ENCODE data around the gene LMOD1.
"Not testable (repeated sequence)": the region's sequence is repeated elsewhere in the genome, so short reads cannot be mapped to it uniquely, and the experiment has no call there.

The LMOD1 gene

DNA sequence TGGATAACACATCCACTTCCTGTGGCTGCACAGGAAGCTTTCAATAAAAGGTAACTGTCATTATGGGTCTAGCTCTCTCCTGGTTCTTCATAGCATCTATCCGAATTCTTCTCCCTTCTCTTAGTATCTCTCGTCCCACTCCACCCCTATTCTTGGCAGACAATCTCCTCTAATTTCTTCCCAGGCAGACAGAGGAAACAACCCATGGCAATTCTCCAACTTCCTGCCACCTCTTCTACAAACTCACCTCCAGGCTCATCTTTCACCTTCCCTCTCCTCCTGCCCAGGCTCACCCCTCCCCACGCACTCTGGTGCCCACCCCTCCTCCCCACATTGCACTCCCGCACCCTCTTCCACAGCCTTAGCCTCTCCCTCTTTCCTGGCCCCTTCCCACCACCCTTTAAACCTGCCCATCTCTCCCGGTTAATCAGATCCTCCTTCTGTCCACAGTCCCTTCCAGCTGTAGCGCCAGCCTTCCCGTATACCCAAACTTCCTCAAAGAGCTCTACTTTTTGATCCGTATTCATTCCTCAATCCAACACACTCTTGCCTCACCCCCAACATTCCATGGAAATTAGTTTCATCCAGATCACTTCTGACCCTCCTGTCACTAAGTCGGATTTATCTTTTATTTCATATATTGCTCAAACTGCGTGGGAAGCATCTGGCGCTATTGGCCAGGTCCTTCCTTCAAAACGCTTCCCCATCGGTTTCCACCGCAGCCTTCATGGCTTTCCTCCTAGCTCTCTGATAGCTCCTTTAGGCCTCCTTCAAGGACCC, 31.7 kb downstream of the LMOD1 start:
- DNase-seq (ENCODE audit: low read depth): no peak

DNA sequence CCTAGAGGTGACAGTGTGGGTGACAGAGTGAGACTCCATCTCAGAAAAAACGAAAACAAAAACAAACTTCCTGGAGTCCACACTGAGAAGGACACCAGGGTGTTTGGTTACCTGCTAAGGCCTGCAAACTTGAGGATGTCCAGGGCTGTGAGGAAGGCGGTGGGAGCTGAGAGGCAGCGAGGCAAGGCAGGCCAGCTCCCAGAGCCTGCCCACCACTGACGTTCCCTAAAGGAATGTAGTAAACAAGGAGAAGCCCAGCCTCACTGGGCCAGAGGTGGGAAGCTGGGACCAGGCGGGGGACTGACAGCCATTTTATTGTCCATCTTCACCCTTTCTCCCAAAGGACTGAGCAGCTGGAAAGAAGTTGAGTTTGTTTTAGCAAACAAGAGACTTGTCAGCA, 33.5 kb downstream of the LMOD1 start:
- DNase-seq (ENCODE audit: low read depth): no peak

DNA sequence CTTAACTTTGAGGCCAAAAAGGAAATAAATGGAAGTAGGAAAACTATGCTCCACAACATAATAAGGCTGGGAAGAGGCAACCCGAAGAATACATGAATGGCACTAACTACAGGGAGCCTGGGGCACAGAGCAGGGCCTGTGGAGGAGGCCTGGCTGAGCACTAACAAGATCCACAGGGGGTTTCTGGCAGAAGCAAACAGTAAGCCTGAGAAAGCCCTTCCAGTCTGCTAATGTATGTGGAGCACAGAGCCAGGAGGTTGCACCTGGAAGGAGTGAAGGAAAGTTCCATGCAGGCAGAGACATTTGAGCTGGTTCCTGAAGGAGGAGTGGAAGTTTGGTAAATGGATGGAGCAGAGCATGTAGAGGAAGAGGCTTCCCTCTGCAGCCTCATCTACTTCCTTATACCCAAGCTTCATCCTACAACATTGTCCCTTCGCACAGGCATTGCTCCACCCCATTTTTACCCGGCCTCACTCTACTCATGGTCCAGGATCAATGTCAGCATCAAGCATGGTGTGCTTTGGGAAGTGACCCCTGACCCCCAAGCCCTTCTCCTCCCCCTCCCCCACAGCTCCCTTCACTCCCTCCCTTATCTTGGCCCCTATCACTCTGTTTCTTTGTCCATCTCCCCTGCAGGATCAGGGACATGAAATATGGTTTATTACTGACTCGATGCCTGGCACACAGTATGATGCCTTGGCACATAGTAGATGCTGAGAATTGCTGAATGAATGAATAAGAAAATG, 34.3 kb downstream of the LMOD1 start:
- no peak for DNase-seq (ENCODE audit: low read depth)

DNA sequence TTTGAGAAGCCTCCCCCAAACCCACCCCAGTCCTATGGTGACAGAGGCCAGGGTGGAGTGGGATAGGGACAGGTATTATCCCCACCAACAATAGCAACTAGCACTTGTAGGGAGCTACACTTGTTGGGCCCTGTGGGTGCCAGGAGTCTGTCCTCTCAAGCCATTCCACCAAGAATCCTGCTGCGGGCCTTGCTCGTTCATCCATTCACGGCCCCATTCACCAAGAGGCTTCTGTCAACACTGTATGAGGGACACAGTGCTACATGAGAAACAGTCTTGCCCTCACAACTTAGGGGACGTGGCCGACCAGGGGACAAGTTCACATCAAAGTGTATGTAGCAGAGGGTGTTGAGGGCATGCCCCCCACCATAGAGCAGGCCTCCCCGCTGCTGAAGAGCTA, 38.7 kb downstream of the LMOD1 start:
- DNase-seq (ENCODE audit: low read depth): no peak

DNA sequence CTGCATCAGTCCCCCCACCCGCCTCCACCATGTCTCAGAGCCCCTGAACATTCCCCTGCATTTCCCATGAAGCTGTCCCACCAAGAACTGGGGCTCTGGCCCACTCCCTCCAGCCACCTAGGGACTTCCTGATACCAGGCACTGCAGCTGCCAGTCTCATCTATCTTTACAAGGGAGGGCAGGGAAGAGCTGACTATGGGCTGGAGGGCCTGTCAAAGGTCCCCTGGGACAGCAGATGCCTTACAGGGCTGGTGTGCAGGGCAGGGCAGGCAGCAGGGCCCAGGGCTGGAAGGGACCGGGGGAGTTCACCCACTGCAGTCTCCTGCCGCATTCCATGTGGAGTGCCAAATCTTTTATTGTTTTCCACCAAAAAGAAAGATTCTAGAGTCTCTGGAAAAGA, 40.0 kb downstream of the LMOD1 start:
- no peak for DNase-seq (ENCODE audit: low read depth)

DNA sequence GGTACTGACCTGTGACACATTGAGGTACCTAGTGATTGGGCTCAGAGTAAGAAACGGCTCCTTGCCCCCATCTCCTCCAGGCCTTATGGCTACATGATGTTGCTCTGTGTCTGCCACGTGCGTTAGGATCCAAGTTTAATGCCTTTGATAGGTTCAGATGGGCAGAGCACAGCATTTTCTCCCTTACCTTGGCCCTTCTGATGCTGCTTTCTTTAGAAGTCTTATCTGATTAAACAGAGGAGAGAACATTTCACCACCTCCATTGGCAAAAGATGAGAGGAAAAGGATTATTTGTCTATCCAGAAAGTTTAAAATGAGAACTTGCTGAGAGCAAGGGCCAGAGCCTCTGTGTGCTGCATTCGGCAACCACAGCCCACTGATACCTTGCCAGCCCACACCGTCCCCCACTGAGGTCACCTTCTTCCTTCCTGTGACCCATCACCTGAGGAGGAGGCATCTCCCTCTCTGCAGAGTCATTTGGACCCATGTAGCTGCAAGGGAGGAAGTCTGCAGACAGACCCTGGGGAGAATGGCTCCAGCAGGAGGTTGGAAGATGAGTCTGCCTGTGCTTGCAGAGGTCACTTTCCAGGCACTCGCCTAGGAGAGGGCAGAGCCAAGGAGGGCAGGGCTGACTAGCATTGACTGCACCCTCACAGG, 41.0 kb downstream of the LMOD1 start:
- DNase-seq (ENCODE audit: low read depth): no peak

DNA sequence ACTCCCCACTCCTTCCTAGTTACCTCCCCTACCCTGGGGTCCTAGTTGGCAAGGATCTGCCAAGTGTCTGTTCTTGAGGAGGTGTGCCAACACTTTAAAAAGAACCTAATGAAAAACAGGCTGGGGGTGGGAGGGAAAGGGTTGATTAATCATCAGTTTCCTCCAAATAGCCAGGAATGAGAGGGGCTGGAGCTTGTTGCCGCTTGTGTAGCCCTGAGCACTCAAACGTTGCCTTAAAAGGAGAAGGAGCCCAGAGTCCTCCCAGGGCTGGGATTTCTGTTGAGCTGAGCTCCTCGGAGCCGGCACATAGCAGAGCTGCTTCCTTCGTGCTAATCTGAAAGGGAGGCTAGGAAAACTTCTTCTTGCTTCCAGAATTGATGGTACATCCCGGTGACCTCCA, 41.8 kb downstream of the LMOD1 start:
- no peak for DNase-seq (ENCODE audit: low read depth)

DNA sequence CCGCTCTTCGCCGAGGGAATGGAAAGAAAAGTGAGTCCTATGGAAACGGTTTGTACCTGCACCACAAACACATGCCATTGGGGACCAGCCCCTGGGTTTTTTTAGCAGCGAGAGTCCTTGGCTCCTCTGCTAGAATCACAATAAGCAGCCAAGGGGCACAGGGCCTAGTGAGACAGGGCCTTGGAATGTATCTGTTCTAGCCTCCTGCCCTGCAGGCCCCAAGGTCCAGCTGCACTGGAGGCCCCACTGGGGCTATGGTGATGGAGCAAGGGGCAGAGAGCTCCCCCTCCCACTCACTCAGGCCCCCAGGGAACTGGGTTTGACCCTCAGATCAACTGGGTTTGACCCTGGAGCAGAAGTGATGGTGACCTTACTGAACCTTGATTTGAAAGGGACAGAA, 43.2 kb downstream of the LMOD1 start:
- DNase-seq (ENCODE audit: low read depth): no peak

DNA sequence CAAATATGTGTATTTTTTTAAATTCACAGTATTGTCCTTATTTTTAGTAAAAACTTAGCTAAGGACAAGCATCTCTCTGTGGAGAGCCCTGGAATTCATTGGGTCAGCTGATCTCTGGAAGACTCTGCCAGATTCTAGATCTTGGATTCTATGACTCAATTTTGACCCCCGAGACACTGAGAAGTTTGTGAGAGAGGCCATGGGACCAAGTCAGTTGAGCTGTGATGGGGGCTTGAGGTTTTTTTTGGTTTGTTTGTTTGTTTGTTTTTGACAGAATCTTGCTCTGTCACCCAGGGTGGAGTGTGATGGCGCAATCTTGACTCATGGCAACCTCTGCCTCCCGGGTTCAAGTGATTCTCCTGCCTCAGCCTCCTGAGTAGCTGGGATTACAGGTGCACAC, 44.1 kb downstream of the LMOD1 start:
- DNase-seq (ENCODE audit: low read depth): no peak

DNA sequence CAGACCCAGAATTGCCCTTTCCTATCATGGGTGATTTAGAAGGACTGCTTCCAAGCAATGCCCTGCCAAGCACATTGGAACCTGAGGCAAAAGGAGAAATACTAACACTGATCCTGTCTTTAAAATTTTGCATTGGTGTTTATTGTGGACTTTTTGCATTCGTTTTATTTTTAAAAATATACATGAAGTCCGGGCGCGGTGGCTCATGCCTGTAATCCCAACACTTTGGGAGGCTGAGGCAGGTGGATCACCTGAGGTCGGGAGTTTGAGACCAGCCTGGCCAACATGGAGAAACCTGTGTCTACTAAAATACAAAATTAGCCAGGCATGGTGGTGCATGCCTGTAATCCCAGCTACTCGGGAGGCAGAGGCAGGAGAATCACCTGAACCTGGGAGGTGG, 45.3 kb downstream of the LMOD1 start:
- not testable (repeated sequence) for DNase-seq (ENCODE audit: low read depth)

DNA sequence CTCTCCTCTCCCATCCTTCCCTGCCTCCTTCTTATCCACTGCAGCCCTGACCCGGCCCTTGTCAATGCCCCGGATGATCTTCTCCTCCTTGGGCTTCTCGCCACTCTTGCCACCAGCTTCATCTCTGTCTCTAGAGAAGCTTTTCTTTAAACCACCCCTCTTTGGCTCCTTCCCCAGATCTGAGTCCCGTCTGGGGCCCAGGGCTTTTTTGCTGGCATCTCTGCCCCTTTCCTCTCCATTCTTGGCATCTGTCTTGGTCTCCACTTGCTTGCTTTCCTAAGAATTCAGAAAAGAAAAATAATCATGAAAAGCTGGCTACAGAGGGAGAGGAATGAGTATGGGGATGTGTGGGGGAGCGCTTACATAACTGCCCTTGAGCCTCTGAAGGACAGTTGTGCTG, 45.9 kb downstream of the LMOD1 start:
- DNase-seq (ENCODE audit: low read depth): no peak

DNA sequence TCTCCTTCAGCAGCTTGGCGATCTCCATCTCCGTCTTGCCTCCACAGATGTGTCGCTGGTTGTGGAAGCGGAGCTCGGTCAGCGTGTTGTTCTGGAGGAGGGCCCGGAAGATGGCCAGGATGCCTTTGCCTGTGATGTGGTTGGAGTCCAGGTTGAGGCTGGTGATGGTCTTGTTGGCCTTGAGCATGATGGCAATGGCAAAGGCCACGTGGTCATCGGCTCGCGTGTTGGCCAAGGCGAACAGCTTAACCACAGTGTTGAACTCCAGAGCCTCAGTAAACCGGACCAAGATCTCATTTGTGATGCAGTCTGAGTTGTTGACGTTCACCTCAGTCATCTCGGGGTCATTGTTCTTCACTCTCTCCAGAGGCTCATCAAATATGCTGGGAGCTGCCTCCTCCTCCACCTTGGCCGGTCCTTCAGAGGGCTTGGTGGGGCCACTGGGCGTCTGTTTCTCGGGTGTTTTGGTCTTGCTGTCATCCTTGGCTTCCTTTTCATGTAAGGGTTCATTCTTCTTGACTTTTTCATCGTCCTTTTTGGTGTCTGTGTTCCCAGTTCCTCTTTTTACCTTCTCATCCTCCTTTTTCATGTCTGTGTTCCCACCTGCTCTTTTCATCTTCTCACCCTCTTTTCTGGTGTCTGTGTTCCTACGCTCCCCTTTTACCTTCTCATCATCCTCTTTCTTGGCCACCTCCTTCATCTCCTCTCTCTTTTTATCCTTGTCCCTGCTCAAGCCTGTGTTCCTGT, 46.5 kb downstream of the LMOD1 start:
- no peak for DNase-seq (ENCODE audit: low read depth)

DNA sequence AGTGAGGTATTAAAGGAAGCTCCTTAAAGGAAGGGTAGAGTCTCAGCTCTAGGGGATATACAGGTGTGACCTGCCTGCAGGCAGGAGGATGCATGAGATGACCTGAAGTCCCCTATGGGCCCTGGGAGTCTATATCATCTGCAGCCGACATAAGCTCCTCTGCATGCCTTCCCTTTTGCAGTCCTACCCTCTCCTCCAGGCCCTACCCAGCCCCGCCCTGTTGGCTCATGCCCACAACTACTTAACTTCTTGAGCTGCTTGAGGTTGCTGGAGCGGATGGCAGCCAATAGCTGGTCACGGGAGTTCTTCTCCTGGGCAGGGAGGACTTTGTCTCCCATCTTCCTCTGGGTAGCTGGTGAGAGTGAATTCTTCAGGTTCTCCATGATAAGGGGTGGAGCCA, 47.4 kb downstream of the LMOD1 start:
- no peak for DNase-seq (ENCODE audit: low read depth)

DNA sequence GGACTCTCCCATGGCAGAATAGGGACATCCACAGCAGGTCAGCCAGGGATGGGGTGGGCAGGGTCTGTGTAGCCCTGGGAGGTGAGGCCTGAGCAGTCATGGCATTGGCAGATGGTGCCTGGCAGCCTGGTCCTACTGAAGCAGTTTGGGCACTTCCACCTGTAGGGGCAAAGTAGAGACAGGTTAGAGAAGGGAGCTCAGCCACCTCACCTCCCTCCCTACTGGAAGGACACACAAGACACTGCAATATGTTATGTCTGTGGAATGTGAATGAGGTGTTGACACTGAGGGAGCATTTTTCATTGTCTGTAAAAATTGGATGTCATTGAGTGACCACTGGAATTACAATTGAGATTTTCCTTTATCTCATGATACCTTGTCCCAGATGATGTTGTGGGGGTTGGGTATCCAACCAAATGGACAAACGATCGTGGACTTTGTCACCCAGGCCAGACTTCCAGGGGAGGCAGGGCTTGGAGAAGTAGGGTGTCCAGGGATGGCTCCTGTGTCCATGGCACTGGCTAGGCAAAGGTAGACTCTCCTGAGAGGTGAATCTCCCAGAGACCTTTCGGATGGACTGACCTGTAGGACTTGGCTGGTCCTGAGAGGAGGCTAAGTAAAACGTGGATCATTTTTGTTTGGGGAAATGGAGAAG, 48.0 kb downstream of the LMOD1 start:
- DNase-seq (ENCODE audit: low read depth): no peak

DNA sequence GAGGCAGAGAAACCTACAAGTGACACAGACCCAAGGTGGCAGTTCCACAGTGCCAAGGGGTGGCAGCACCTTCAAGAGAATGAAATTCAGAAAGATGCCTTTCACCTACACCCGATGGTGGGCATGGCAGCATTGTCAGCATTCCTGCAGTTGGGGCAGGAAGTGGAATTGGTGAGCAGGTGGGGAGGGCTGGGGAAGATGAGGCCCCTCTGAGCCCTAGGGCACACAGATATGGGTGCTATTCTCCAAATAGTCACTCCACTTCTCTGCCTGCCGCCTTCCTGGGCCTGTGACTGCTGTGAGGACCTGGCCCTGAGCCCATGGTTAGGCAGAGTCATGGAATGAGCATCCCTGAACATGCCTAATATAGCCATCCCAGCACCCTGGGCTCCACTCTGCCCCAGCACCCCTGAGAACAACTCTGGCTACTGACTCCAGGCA, 49.4 kb downstream of the LMOD1 start:
- DNase-seq (ENCODE audit: low read depth): no peak

DNA sequence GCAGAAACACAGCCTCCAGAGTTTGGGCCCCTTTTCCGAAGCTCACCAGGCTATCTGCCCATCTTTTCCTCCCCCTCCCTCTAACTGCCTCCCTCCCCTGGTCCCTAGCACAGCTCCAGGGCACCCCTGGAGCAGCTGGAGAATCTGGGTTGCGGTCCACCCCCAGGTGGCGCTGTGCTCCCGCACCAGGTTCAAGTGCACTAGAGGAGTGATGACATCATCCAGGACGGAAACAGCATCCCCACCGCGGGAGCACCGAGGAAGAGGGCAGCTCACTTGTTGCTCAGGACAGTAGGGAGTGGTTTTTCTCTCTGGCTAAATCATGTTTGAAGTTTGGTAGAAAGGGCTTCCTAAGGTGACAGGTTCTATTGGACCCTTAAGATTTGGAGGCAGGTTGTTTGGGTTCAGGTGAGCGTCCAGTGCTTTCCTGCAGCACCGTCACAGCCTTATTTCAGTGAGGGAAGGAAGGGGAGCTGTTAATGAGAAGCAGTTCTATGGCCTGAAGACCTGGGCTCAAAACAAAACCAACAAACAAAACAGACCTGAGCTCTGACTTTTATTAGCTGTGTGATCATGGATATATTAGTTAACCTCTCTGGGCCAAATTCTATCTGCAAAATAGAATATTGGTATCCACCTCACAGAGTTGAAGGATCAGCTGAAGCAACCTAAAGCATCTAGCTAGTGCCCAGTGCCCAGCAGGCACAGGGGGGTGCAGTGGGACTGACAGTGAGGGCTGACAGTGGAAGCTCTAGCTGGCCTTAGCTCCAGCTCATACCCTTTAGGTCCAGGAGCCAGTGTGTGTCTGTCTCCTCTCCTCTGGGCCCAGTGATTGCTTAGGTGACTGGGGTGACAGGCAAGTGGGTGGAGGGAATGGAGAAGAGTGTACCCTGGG, 50.2 kb downstream of the LMOD1 start:
- DNase-seq (ENCODE audit: low read depth): peak; percentile 69

DNA sequence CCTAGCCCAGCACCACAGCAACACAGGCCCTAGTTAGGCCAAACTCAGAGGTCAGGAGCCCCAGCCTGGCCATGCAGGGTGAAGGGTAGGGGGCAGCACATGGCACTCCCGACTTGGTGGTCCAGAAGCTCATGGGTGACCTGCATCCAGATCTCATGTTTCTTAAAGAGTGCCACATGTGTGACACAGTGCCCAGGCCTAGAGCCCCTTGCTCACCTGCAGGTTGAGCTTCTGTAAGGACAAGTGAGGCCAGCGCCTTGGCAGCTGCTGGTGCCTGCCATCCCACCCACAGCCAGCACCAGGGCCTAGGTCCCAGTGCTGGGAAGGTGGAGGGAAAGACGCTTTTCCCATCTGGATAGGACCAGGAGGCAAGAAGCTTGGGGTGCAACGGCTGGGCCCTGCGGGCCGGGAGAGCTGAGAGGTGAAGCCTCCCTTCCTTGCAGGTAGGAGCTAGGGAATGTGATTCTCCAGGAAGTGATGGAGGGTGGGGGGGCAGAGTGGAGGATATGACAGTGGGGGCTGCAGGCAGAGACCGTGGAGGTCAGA, 51.2 kb downstream of the LMOD1 start:
- DNase-seq (ENCODE audit: low read depth): no peak

DNA sequence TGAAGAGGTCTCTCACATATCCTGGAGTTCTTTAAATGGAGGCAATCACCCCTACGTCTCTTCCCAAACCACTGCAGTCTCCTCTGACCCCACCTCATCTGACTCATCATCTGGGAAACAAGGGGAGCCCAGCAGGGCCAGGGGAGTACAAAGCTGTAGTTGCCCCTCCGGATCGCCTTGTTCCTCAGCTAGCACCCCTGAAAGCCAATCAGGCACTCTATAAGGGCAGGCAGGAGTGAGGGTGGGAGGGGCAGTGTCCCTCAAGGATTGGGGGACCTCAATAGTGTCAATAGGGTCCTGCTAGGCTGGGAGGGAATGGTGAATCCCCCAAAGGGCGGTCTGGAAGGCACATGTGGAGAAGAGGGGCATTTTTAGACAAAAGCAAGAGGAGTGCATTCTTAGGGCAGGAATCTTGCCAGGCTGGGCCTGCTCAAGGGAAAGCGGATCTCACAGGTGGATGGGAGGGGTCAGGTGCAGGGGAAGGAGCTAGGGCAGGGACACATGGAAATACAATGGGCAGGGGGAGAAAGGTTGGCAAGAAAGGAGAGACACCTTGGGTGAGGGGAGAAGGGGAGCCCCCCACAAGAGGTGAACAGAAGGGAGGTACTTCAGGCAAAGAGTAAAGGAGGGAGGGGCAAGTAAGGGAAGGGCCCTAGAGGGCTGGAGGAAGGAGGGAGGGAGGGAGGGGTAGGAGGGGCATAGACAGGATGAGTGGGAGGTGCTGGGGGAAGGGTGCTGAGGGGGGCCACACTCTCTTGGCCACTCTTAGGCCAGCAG, 51.8 kb downstream of the LMOD1 start:
- no peak for DNase-seq (ENCODE audit: low read depth)

DNA sequence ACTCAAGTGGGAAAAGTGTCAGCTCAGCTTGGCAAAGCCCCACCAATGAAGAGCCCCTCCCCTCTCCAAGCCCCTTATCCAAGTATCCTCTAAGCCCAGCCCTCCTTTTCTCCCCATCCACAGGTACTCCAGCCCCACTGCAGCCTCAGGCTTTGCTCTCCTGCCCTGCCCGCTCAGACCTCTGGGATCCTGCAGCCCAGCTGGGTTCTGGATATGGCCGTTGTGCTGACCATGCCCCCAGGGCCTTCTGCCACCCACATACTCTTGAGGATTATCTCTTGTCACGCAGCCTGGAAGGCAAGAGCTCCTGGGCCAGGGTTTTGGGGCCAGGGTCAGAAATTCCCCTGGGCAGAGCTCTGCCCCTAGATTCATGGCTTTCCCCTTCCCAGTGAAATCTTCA, 52.9 kb downstream of the LMOD1 start:
- no peak for DNase-seq (ENCODE audit: low read depth)

DNA sequence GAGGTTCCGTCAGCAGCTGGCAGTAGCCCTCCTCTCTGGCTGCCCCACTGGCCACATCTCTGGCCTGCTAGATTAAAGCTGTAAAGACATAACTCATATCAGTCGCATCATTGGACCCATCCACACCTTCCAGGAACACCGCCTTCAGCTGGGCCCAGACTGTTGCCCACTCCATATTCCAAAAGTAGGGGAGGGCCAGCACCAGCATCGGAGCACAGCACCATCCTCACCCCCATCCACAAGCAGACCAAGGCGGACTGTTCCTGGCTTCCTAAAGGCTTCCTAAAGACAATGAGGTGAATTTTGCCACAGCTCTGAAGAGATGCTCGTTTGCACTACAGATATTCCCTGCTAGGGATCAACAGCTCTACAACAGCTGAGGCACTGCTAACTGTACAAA, 54.1 kb downstream of the LMOD1 start:
- no peak for DNase-seq (ENCODE audit: low read depth)
